ENCODE data around the gene POLR2A.

- TF ChIP-seq CTCF (IDR thresholded peaks at IDR 0.05; ENCODE audit: borderline replicate concordance, extremely low read depth, low read length, poor library complexity, severe bottlenecking), result no peak
- TF ChIP-seq EZH2 (IDR thresholded peaks at IDR 0.05; ENCODE audit: borderline replicate concordance, low read depth, low read length, severe bottlenecking), result no peak
Observed at GRCh38 chr17:7503521-7503920, 19.4 kb downstream of the POLR2A start.
